H1 (cell line): ENCODE results near the gene MREG. TPM values are rescaled to one million over a fixed set of nuclear protein-coding genes. Genes with fewer than 3 reads are reported as not detected.

Experiments
- CTCF ChIA-PET: fragments of 300-600 bp; sonication (Branson Sonifier 250); formaldehyde crosslinking; loops from one replicate; lab custom pipeline; 2021; ENCODE audit not compliant: partially characterized antibody; lab: Charles Lee
- POLR2A ChIA-PET: fragments of 300-600 bp; sonication (Branson Sonifier 250); formaldehyde crosslinking; loops from one replicate; lab custom pipeline; 2021; ENCODE audit warnings: inconsistent platforms; ENCODE audit not compliant: partially characterized antibody; lab: Charles Lee
- DNase-seq, 2 experiments: peaks; one replicate each; pipeline versions ENCODE4 v3.0.0 to v3.0.0-alpha.2; 2010 to 2022; ENCODE audit warnings: low spot score in 2 of 2, low read depth in 1 of 2, mixed read lengths in 1 of 2
- FAIRE-seq: peaks from 2 replicates; lab custom pipeline; 2011; peaks lifted over from hg19 to GRCh38; lab: Jason Lieb, UNC
- H2AFZ ChIP-seq: 2 replicates; pipeline ENCODE4 v1.8.1; 2012; ENCODE audit warnings: low read length, inconsistent platforms
- H2AK5ac ChIP-seq: 2 replicates; pipeline ENCODE4 v1.6.1; 2013; ENCODE audit warnings: low read depth, low read length
- H2BK120ac ChIP-seq: replicated peaks from 2 replicates; pipeline ENCODE3; 2013; ENCODE audit warnings: low read depth, low read length, inconsistent platforms
- H2BK12ac ChIP-seq: 2 replicates; pipeline ENCODE4 v1.6.1; 2013; ENCODE audit warnings: low read depth, low read length
- H2BK15ac ChIP-seq: 2 replicates; pipeline ENCODE4 v1.6.1; 2013; ENCODE audit warnings: low read length
- H2BK20ac ChIP-seq: 2 replicates; pipeline ENCODE4 v1.6.1; 2013; ENCODE audit warnings: low read length
- H2BK5ac ChIP-seq: 2 replicates; pipeline ENCODE4 v1.6.1; 2013; ENCODE audit warnings: low read depth, low read length
- H3K14ac ChIP-seq: 2 replicates; pipeline ENCODE4 v1.6.1; 2013; ENCODE audit warnings: inconsistent platforms; ENCODE audit not compliant: insufficient read length
- H3K18ac ChIP-seq: 2 replicates; pipeline ENCODE4 v1.6.1; 2013; ENCODE audit warnings: low read length; ENCODE audit errors: extremely low read depth
- H3K23ac ChIP-seq: 2 replicates; pipeline ENCODE4 v1.6.1; 2013; ENCODE audit warnings: inconsistent platforms; ENCODE audit not compliant: insufficient read length
- H3K23me2 ChIP-seq: 2 replicates; pipeline ENCODE4 v1.6.1; 2013; ENCODE audit warnings: low read depth, low read length
- H3K27ac ChIP-seq: 2 replicates; pipeline ENCODE4 v1.6.1; 2011; ENCODE audit warnings: low read depth, low read length, inconsistent platforms
- H3K27me3 ChIP-seq, 4 experiments: replicated peaks in 1 of 4; 1 replicate in 1 of 4; 2 replicates in 3 of 4; pipeline versions ENCODE4 v1.6.1 to v1.8.1; 2011 to 2013; ENCODE audit warnings: low read length in 3 of 4, mild to moderate bottlenecking in 3 of 4, inconsistent platforms in 2 of 4, mixed read lengths in 2 of 4, moderate library complexity in 1 of 4; ENCODE audit not compliant: control insufficient read depth in 3 of 4, insufficient read depth in 3 of 4; ENCODE audit errors: extremely low read depth in 1 of 4
- H3K36me3 ChIP-seq, 4 experiments: 2 replicates each; pipeline versions ENCODE4 v1.6.1 to v1.8.1; 2011 to 2013; ENCODE audit warnings: mild to moderate bottlenecking in 4 of 4, low read length in 3 of 4, moderate library complexity in 2 of 4, control low read depth in 1 of 4, inconsistent platforms in 1 of 4; ENCODE audit not compliant: insufficient read depth in 4 of 4, control insufficient read depth in 2 of 4
- H3K4ac ChIP-seq: replicated peaks from 2 replicates; pipeline ENCODE3; 2013; ENCODE audit warnings: low read length, low read depth, mixed read lengths, inconsistent platforms; ENCODE audit not compliant: insufficient read length
- H3K4me1 ChIP-seq, 4 experiments: replicated peaks in 1 of 4; 1 replicate in 1 of 4; 2 replicates in 3 of 4; pipeline versions ENCODE4 v1.6.1 to v1.8.1; 2011 to 2013; ENCODE audit warnings: low read length in 3 of 4, inconsistent platforms in 2 of 4, mixed read lengths in 1 of 4; ENCODE audit not compliant: insufficient read depth in 4 of 4, control insufficient read depth in 3 of 4
- H3K4me2 ChIP-seq, 2 experiments: 2 replicates each; pipeline versions ENCODE4 v1.6.1 to v1.8.1; 2011 to 2013; ENCODE audit warnings: low read depth in 2 of 2, low read length in 2 of 2, control low read depth in 1 of 2, inconsistent platforms in 1 of 2, mild to moderate bottlenecking in 1 of 2; ENCODE audit not compliant: insufficient read depth in 1 of 2
- H3K4me3 ChIP-seq, 4 experiments: fragments of 200-600, 300-600 bp in 1 of 4; sonication (generic), shearing (Covaris generic), sonication (Bioruptor Twin) in 1 of 4; 2 replicates each; pipeline versions ENCODE4 v1.5.1 to v1.8.1; 2011 to 2016; ENCODE audit warnings: low read length in 4 of 4, low read depth in 3 of 4, control low read depth in 2 of 4, inconsistent platforms in 2 of 4, mild to moderate bottlenecking in 2 of 4, mixed read lengths in 1 of 4, moderate library complexity in 1 of 4; ENCODE audit not compliant: insufficient read depth in 2 of 4; ENCODE audit errors: extremely low read depth in 1 of 4
- H3K56ac ChIP-seq: replicated peaks from 2 replicates; pipeline ENCODE3; 2013; ENCODE audit warnings: low read depth, mild to moderate bottlenecking, mixed read lengths, low read length, inconsistent platforms; ENCODE audit not compliant: insufficient read length
- H3K79me1 ChIP-seq: 2 replicates; pipeline ENCODE4 v1.6.1; 2013; ENCODE audit warnings: low read depth, low read length, control low read depth
- H3K79me2 ChIP-seq, 2 experiments: 2 replicates each; pipeline versions ENCODE4 v1.6.1 to v1.8.1; 2012 to 2013; ENCODE audit warnings: low read length in 2 of 2, mild to moderate bottlenecking in 2 of 2, inconsistent platforms in 1 of 2; ENCODE audit not compliant: insufficient read depth in 2 of 2, control insufficient read depth in 1 of 2
- H3K9ac ChIP-seq, 4 experiments: replicated peaks in 1 of 4; 1 replicate in 1 of 4; 2 replicates in 3 of 4; pipeline versions ENCODE4 v1.6.1 to v1.8.1; 2011 to 2013; ENCODE audit warnings: low read depth in 3 of 4, low read length in 3 of 4, control low read depth in 2 of 4, mild to moderate bottlenecking in 2 of 4, moderate library complexity in 2 of 4, inconsistent platforms in 1 of 4; ENCODE audit errors: extremely low read depth in 1 of 4
- H3K9me3 ChIP-seq, 2 experiments: 2 replicates each; pipeline versions ENCODE4 v1.6.1 to v1.8.1; 2012 to 2013; ENCODE audit warnings: mild to moderate bottlenecking in 2 of 2, moderate library complexity in 2 of 2, control low read depth in 1 of 2, inconsistent platforms in 1 of 2, low read depth in 1 of 2, low read length in 1 of 2, mixed read lengths in 1 of 2; ENCODE audit not compliant: insufficient read depth in 2 of 2
- H4K20me1 ChIP-seq, 2 experiments: replicated peaks in 1 of 2; 2 replicates each; pipeline versions ENCODE3 to v1.8.1; 2011 to 2013; ENCODE audit warnings: inconsistent platforms in 2 of 2, low read length in 2 of 2, mild to moderate bottlenecking in 1 of 2; ENCODE audit not compliant: insufficient read depth in 2 of 2, control insufficient read depth in 1 of 2
- H4K5ac ChIP-seq: 2 replicates; pipeline ENCODE4 v1.6.1; 2013; ENCODE audit warnings: low read length, low read depth, mixed read lengths, inconsistent platforms; ENCODE audit not compliant: insufficient read length
- H4K8ac ChIP-seq: 2 replicates; pipeline ENCODE4 v1.8.0; 2013; ENCODE audit warnings: mild to moderate bottlenecking, moderate library complexity, low read length, inconsistent platforms; ENCODE audit not compliant: insufficient read depth; ENCODE audit errors: extremely low read depth
- H4K91ac ChIP-seq: replicated peaks from 2 replicates; pipeline ENCODE3; 2013; ENCODE audit warnings: low read length, mixed read lengths, inconsistent platforms; ENCODE audit not compliant: insufficient read length
- CBX8 ChIP-seq: fragments of 300-800, 300-1000 bp; sonication (generic); IDR thresholded peaks from 2 replicates; pipeline ENCODE4 v1.7.1; 2016; ENCODE audit warnings: low read depth, low read length, borderline replicate concordance
- CHD2 ChIP-seq: IDR thresholded peaks from 2 replicates; pipeline ENCODE4 v1.6.1; 2012; ENCODE audit warnings: low read length, improper control_type of control experiment
- RFX5 ChIP-seq: IDR thresholded peaks from 2 replicates; pipeline ENCODE4 v1.6.1; 2011; ENCODE audit warnings: low read depth, low read length, improper control_type of control experiment, borderline replicate concordance
- SUZ12 ChIP-seq: fragments of 200-600 bp; sonication (generic); IDR thresholded peaks from 2 replicates; pipeline ENCODE4 v1.6.1; 2012; ENCODE audit warnings: mild to moderate bottlenecking, inconsistent platforms, low read length, moderate library complexity, mixed read lengths
- TAF1 ChIP-seq: IDR thresholded peaks from 2 replicates; pipeline ENCODE4 v1.6.1; 2011; ENCODE audit warnings: mild to moderate bottlenecking, low read depth, low read length
- WGBS, 2 experiments: shearing (Covaris generic) in 1 of 2; methylation state at CpG; one replicate each; pipeline versions ENCODE4 v1.1.6 to v1.1.7; 2013 to 2015; ENCODE audit warnings: low lambda C conversion rate in 2 of 2, mixed read lengths in 2 of 2, inconsistent platforms in 1 of 2, low coverage in 1 of 2, missing lambda C conversion rate in 1 of 2; ENCODE audit not compliant: insufficient replicate concordance in 2 of 2, insufficient coverage in 1 of 2, insufficient read length in 1 of 2; ENCODE audit errors: extremely low coverage in 1 of 2, missing lambda C conversion rate in 1 of 2; 5-methylcytosine and 5-hydroxymethylcytosine counted together
- polyA plus RNA-seq, 7 experiments: library from polyadenylated mRNA; depleted of rRNA in 3 of 7; stranded (reverse) in 5 of 7; unstranded in 2 of 7; fragments of >200 nt in 5 of 7; fragments of 200-250 nt in 2 of 7; gene quantifications; 1 replicate in 5 of 7; 2 replicates in 1 of 7; 4 replicates in 1 of 7; pipeline versions ENCODE4 v1.2.1 to v1.2.3, GENCODE V29; 2011 to 2013; ENCODE audit warnings: missing spikeins in 2 of 7, mixed read lengths in 2 of 7
- total RNA-seq: library from RNA; stranded (reverse); fragmentation: NEBNext Ultra II Directional; extraction: Animal tissue kit (Norgen Biotek cat#: 25700); gene quantifications from 2 replicates; pipeline ENCODE4 v1.2.1, GENCODE V29; 2021
- TF ChIP-seq, protein P1 (sequence below): IDR thresholded peaks from 2 replicates; pipeline ENCODE4 v1.6.1; 2011; ENCODE audit warnings: low read length, improper control_type of control experiment

Gene MREG
- total and polyA plus RNA-seq, 2 of the 8 experiments (the other 6 are each of a cell fraction or from before 2014, with no cell fraction given): 7.5 to 31.9 TPM

DNA sequence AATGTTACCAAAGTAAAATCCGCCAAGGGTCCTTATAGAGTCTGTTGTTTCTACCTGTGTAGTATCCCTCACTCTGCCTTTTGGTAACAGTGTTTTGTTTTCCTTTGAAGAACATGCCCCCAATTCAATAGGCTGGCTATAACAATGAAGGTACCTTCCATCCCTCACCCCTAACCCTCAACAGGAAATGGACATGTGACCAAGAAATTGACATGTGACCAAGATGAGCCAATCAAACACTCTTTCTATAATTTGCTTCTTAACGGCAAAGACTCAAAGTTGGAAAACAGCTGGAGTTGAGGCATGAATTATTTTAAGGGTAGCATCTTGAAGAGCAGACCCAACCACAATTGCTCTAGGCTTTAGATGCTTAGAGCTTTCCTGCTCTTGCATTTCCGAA lies 5.4 kb upstream of the MREG start:
- Histone ChIP-seq H3K4ac (no peak overlapping the region), H3K27me3 (no peaks in the 10 kb centered on the region), H3K23me2 (no peaks in the 10 kb centered on the region), H3K9me3 (no peaks in the 10 kb centered on the region), H4K5ac (no peak overlapping the region), H2BK5ac (no peak overlapping the region), H3K79me1 (no peaks in the 10 kb centered on the region), H3K4me3 (no peak overlapping the region)
- POLR2A ChIA-PET: no interaction called here
- no peak for TF ChIP-seq RFX5
- no peak for TF ChIP-seq CHD2
- no peak for TF ChIP-seq CBX8
- TF ChIP-seq, protein P1, sequence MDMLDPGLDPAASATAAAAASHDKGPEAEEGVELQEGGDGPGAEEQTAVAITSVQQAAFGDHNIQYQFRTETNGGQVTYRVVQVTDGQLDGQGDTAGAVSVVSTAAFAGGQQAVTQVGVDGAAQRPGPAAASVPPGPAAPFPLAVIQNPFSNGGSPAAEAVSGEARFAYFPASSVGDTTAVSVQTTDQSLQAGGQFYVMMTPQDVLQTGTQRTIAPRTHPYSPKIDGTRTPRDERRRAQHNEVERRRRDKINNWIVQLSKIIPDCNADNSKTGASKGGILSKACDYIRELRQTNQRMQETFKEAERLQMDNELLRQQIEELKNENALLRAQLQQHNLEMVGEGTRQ: peak; percentile 32; the same call in 1 of the 2 replicates
- TF ChIP-seq TAF1: no peak
- TF ChIP-seq SUZ12: no peak
- TF ChIP-seq, all 59 proteins: peak for 1
- no peak overlapping the region for H3K27ac ChIP-seq
- no peak overlapping the region for H3K9ac ChIP-seq
- no peak overlapping the region for H2BK12ac ChIP-seq
- no peak overlapping the region for H4K8ac ChIP-seq
- FAIRE-seq (no peak), DNase-seq (no peak)
- peaks cover 0 to 3% (median under 1%) of the 10 kb centered on the region in 4 experiments; a peak in 3 of 7 replicates for H3K4me1 ChIP-seq
- no peaks in the 10 kb centered on the region for H3K79me2 ChIP-seq
- WGBS, 2 experiments: 93% methylated on average over 3 of the region's 3 CpGs; no CpG with 5 or more reads in 1 of the 2 experiments
- H2BK120ac ChIP-seq: no peak overlapping the region
- CTCF ChIA-PET: interaction anchor here (0.6 to 12.0 kb wide), 5 partner anchors 11 to 81 kb away, joined by 3 to 165 read pairs (median 3); no protein-coding TSS in a partner anchor
- H4K91ac ChIP-seq: no peak overlapping the region
- H2BK15ac ChIP-seq: no peak overlapping the region
- no peak overlapping the region for H2AFZ ChIP-seq
- H2AK5ac ChIP-seq: no peak overlapping the region
- no peaks in the 10 kb centered on the region for H3K36me3 ChIP-seq
- no peak overlapping the region for H3K23ac ChIP-seq
- no peak overlapping the region for H2BK20ac ChIP-seq
- H3K4me2 ChIP-seq: no peak overlapping the region
- H3K56ac ChIP-seq: no peak overlapping the region
- no peak overlapping the region for H3K14ac ChIP-seq
- no peaks in the 10 kb centered on the region for H4K20me1 ChIP-seq
- H3K18ac ChIP-seq: no peak overlapping the region
